ENCODE results near the gene GOLGA6D. TPM values are rescaled to one million over a fixed set of nuclear protein-coding genes. Genes with fewer than 3 reads are reported as not detected.
"Not testable (repeated sequence)": the region's sequence is repeated elsewhere in the genome, so short reads cannot be mapped to it uniquely, and the experiment has no call there.

GOLGA6D gene
- total RNA-seq (2014; rRNA removed; shearing (Covaris generic)): not detected in 2 replicates

DNA sequence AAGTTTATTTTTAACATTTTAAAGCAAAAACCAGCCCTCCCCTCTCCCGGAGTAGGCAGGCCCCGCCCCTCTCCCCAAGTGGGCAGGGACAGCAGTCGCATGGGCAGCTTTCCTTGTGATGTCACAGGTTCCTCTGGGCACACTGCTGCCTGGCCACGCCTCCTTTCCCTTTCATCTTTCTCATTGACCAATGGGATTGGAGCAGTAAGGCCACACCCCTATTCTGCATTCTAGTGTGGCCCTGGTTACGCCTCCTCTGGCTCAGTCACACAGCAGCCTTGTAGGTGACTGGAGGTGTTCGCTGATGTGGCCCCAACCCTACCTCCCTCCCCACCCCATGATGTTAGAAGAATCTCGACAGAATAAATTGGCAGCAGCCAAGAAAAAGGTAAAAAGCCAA, at the start of gene GOLGA6D:
TSS of gene GOLGA6D (plus strand) at position 264 of the 400 bp plus-strand sequence. CDS start at position 305, 41 bp downstream.
- H3K4me3 ChIP-seq; H3K27me3 ChIP-seq; H3K36me3 ChIP-seq; H3K4me1 ChIP-seq; DNase-seq; H3K27ac ChIP-seq; H3K9me3 ChIP-seq (replicated peaks): not testable (repeated sequence)

DNA sequence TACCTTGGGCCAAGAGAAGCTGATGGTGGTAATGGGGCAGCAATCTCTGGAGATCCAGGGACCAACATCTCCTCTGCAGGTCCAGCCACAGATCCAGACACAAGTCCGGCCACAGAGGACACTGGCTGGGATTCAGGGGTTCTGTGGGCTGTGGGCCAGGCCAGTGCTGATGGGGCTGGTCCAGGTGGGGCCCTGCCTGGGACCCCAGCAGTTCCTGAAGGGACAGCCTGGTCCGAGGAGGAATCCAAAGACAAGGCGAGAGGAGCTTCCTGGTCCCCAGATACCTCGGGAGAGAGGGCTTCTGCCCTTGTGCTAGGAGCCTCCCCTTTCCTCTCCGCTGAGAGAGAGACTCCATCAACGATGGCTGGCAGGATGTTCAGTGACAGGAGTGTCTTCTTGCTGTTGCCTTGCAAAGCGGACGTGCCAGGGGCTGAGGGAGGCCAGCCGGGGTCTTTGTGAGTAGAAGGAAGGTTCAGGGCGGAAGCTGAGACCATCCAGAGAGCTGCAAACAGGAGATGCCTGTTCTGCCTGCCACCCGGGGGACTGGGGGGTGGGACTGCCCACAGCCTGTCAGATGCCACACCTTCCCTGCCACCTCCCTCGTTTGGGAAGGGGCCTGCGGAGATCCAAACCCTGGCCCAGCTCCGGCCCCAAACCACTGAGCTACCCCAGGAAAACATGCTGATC, 49.0 kb upstream of the GOLGA6D start:
- Histone ChIP-seq H3K27ac (no peak overlapping the region), H3K9me3 (replicated peaks) (0 out of 2 replicates have a peak, but pooled peaks cover 2% of the 10 kb centered on the region), H3K27me3 (peaks cover 11% of the 10 kb centered on the region), H3K36me3 (no peaks in the 10 kb centered on the region), H3K4me3 (no peak overlapping the region), H3K4me1 (no peaks in the 10 kb centered on the region)
- DNase-seq: no peak

DNA sequence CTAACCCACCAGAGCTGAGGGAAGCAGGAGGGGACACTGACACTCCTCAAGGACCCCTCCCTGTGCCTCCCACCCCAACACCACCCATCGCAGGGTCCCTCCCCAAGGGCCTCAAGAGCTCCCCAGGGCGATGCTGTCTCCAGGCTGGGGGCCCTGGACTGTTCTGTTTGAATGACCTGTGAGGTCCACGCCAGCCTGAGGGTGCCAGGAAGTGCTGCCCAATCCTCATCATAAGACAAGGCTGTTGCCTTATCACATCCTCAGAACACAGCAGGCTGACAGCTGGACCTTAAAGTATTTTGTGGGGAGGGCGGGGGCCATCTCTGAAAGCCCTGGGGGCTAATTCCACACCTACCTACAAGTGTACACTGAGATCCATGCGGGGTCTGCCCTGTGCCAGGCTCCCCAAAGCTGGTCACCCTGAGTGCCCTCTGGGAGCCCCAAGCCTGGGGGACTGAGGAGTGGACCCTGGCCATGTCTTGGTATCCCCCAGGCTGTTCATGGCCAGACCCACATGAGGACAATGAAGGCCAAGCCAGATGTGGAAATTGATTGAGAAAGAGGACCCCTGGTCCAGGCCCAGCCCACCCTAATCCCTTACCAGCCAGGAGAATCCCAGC, 48.3 kb upstream of the GOLGA6D start:
- H3K4me3 ChIP-seq: no peak overlapping the region
- H3K27me3 ChIP-seq: peaks cover 11% of the 10 kb centered on the region
- no peak for DNase-seq
- no peaks in the 10 kb centered on the region for H3K36me3 ChIP-seq
- no peak overlapping the region for H3K27ac ChIP-seq
- H3K4me1 ChIP-seq: no peaks in the 10 kb centered on the region
- 0 out of 2 replicates have a peak, but pooled peaks cover 3% of the 10 kb centered on the region for H3K9me3 ChIP-seq (replicated peaks)

- H3K4me1 ChIP-seq: no peaks in the 10 kb centered on the region
- no peak overlapping the region for H3K4me3 ChIP-seq
- DNase-seq: no peak
- no peaks in the 10 kb centered on the region for H3K36me3 ChIP-seq
- no peak overlapping the region for H3K27ac ChIP-seq
- H3K27me3 ChIP-seq: peaks cover 11% of the 10 kb centered on the region
- 0 out of 2 replicates have a peak, but pooled peaks cover 3% of the 10 kb centered on the region for H3K9me3 ChIP-seq (replicated peaks)
Observed at GRCh38 chr15:75235051-75235673, 47.5 kb upstream of the GOLGA6D start.

DNA sequence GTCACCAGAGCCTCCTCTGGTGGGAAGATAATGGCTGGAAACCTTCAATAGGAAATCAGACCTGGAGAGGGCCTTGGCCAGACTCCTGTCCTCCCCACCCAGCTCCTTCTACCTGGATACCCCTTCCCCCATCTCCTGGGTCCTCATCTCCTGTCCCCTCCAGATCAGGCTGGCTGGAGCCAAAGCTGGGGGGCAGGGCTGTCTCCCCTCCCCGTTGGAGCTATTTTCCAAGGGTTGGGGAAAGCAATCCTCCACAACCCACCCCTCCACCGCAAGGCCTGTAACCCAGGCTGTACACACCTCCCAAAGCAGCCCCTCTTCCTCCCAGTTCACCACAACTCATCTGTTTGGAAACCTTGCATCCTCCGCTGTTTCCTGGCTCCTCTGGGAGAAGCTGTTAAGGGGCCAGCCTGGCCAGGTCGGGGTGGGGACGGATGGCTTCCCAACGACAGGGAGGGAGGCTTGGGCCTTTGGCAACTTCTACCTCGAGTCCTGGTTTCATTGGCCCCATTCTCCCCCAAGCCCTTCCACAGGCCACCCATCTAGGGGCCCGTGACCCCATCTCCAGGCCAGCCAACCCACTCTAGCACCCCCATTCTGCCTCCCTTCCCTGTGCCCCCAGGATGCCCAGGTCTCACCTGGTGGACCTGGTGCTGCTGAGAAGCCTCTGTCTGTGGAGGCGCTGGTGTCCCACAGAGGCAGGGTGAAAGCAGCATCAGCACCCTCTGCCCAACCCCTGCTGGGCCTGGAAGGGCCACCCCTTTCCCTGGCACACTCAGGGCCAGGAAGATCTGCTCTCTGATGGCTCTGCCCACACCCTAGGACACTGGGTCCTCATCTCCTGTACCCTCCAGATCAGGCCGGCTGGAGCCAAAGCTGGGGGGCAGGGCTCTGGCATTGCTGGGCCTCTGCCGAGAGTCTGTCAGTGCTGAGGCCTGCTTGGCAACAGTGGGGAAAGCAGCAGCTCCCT, 46.6 kb upstream of the GOLGA6D start:
- H3K4me3 ChIP-seq: no peak overlapping the region
- no peak for DNase-seq
- no peak overlapping the region for H3K27ac ChIP-seq
- 0 out of 2 replicates have a peak, but pooled peaks cover 3% of the 10 kb centered on the region for H3K9me3 ChIP-seq (replicated peaks)
- no peaks in the 10 kb centered on the region for H3K36me3 ChIP-seq
- no peaks in the 10 kb centered on the region for H3K4me1 ChIP-seq
- H3K27me3 ChIP-seq: peaks cover 11% of the 10 kb centered on the region

DNA sequence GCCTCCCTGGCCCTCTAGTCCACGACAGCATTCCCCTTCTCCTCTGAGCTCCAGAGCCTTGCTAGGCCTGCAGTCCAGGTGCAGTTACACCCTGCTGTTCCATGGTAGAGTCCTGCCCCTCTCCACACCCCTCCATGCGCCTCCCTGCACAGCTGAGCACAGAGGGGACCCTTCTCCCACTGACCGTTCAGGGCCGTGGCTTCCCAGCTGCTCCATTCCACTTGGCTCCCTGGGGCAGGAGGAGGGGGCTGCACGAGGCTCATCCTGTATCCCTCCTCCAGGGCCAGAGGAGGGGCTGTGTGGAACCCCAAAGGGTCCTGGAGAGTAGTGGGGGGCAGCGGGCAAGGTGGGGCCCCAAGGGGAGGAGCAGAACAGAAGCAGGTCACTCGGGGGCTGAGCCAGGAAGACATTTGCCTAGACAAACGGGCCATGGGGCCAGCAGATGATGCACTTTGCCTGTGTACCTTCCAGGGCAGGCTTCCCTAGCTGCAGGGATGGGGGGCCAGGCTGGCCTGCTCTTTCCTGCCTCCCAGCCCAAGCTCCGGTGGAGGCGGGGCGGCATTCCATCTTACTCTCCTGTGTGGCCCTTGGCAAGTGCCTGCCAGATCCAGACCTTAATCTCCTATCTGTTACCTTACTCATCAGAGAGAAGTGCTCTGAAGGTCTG, 45.2 kb upstream of the GOLGA6D start:
- Histone ChIP-seq H3K4me1 (no peaks in the 10 kb centered on the region), H3K27ac (no peak overlapping the region), H3K36me3 (no peaks in the 10 kb centered on the region), H3K9me3 (replicated peaks) (0 out of 2 replicates have a peak, but pooled peaks cover 3% of the 10 kb centered on the region), H3K4me3 (no peak overlapping the region), H3K27me3 (0 out of 2 replicates have a peak, but pooled peaks cover 4% of the 10 kb centered on the region)
- DNase-seq: no peak

- Histone ChIP-seq H3K27me3 (0 out of 2 replicates have a peak, but pooled peaks cover 4% of the 10 kb centered on the region), H3K36me3 (no peaks in the 10 kb centered on the region), H3K4me3 (no peak overlapping the region), H3K27ac (no peak overlapping the region), H3K9me3 (replicated peaks) (0 out of 2 replicates have a peak, but pooled peaks cover 3% of the 10 kb centered on the region), H3K4me1 (no peaks in the 10 kb centered on the region)
- no peak for DNase-seq
Observed at GRCh38 chr15:75238150-75238549, 44.5 kb upstream of the GOLGA6D start.

GRCh38 chr15:75245741-75246140, 36.9 kb upstream of the GOLGA6D start:
- H3K36me3 ChIP-seq; H3K9me3 ChIP-seq (replicated peaks); H3K4me1 ChIP-seq; H3K27me3 ChIP-seq; H3K4me3 ChIP-seq; H3K27ac ChIP-seq; DNase-seq: not testable (repeated sequence)

DNA sequence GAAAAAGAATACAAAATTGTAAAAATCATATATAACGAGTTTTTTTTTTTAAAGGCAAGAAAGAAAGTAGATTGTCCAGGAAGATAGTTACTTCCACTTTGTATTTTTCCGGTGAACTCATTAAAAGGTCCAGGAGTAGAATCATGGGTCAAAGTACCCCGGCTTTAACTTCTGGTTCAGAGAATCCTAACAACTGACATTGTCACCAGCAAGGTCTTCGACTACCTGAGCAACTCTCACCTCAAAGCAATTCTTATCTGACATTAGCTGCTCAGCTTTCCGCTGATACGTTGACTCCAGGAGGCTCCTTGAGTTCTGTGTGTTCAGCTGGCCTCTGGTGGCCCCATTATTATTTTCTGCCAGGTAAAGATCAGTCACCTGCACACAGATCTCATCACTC, 33.6 kb upstream of the GOLGA6D start:
- H3K4me1 ChIP-seq; H3K27ac ChIP-seq; DNase-seq; H3K27me3 ChIP-seq; H3K36me3 ChIP-seq; H3K9me3 ChIP-seq (replicated peaks); H3K4me3 ChIP-seq: not testable (repeated sequence)

GRCh38 chr15:75249726-75250125, 32.9 kb upstream of the GOLGA6D start:
- Histone ChIP-seq H3K4me1 (no peaks in the 10 kb centered on the region), H3K9me3 (replicated peaks) (no peaks in the 10 kb centered on the region), H3K27me3 (peaks cover 8% of the 10 kb centered on the region), H3K27ac (no peak overlapping the region), H3K4me3 (no peak overlapping the region), H3K36me3 (no peaks in the 10 kb centered on the region)
- no peak for DNase-seq

DNA sequence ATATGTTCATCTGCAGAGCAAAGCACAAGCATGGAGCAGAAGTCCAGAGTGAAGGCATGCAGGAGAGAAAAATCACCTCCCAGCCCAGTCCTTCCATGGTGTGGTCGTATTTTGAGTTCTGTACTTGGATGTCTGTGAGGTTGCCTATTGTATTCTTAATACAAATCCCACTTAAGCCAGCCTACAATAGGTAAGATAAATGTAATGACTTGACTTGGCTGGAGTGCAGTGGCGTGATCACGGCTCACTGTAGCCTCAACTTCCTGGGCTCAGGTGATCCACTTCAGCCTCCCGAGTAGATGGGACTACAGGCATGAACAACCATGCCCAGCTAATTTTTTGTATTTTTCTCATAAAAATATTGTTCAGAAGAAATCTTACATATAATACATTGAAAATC, 31.3 kb upstream of the GOLGA6D start:
- H3K9me3 ChIP-seq (replicated peaks); H3K27me3 ChIP-seq; H3K4me3 ChIP-seq; H3K36me3 ChIP-seq; DNase-seq; H3K27ac ChIP-seq; H3K4me1 ChIP-seq: not testable (repeated sequence)

DNA sequence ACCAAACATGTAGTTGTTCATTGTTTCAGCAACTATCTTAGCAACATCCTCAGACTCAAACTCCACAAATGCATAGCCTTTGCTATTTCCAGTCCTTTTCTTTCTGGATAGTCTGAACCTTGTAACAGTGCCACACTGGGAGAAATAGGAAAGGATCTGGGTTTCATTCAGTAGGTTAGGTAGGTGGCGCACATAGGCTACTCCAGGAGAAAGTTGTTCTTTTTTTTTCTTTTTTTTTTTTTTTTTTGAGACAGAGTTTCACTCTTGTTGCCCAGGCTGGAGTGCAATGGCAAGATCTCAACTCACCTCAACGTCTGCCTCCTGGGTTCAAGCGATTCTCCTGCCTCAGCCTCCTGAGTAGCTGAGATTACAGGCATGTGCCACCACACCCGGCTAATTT, 30.4 kb upstream of the GOLGA6D start:
- H3K4me3 ChIP-seq; H3K27me3 ChIP-seq; H3K9me3 ChIP-seq (replicated peaks); DNase-seq; H3K27ac ChIP-seq; H3K36me3 ChIP-seq; H3K4me1 ChIP-seq: not testable (repeated sequence)

DNA sequence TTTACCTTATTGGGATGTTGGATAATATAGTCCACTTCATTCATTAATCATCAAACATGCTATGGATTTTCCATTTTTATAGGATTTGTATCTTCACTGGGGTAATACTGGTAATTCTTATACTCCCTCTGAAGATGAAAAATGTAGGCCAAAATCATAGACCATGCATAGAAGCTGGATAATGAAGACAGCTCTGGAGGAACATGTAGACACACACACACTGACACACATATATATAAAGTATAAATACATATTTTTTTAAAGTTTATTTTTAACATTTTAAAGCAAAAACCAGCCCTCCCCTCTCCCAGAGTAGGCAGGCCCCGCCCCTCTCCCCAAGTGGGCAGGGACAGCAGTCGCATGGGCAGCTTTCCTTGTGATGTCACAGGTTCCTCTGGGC, 24.6 kb upstream of the GOLGA6D start, which contains the start of gene GOLGA6C:
TSS of gene GOLGA6C (plus strand) at position 301 of the 400 bp plus-strand sequence. CDS start 265 bp downstream, outside the sequence.
- not testable (repeated sequence) for H3K27me3 ChIP-seq; H3K4me1 ChIP-seq; H3K36me3 ChIP-seq; H3K27ac ChIP-seq; H3K4me3 ChIP-seq; H3K9me3 ChIP-seq (replicated peaks); DNase-seq
